Measurements from ENCODE around the gene ADAMTS4.

DNA sequence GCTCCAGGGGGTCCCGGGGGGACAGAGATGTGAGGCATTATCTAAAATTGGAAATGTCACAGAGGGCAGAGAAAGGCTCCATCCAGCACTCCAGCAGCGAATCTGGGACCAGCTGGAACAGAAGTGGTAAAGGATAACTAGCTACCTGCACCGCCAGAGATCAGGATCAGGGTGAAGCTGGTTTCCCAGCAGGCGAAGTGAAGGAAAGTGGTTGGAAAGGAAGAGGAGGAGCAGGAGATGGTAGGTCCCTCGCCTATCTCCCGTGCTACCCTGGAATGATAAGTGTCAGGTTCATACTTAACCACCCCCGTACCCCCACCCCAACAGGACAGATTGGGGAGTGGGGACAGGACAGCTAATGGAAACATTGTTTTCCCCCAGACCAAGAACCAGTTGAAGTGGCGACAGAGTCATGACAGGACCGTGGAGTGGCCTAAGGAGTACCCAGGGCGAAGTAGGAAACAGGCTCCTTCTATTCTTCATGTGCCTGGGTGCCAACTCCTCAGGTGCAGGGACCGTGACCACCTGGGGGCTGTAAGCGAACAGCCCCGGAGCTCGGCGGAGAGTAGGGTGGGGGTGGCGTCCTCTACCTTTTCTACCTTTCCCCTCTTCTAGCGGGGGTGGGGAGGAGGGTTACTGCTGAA lies 22.3 kb downstream of the ADAMTS4 start:
- no peak for TF ChIP-seq POLR2A (IDR thresholded peaks at IDR 0.05)
- TF ChIP-seq, protein P1, sequence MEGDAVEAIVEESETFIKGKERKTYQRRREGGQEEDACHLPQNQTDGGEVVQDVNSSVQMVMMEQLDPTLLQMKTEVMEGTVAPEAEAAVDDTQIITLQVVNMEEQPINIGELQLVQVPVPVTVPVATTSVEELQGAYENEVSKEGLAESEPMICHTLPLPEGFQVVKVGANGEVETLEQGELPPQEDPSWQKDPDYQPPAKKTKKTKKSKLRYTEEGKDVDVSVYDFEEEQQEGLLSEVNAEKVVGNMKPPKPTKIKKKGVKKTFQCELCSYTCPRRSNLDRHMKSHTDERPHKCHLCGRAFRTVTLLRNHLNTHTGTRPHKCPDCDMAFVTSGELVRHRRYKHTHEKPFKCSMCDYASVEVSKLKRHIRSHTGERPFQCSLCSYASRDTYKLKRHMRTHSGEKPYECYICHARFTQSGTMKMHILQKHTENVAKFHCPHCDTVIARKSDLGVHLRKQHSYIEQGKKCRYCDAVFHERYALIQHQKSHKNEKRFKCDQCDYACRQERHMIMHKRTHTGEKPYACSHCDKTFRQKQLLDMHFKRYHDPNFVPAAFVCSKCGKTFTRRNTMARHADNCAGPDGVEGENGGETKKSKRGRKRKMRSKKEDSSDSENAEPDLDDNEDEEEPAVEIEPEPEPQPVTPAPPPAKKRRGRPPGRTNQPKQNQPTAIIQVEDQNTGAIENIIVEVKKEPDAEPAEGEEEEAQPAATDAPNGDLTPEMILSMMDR (IDR thresholded peaks at IDR 0.05) = no peak

All from lower leg skin (tissue), 3 donors.